22Rv1 (cell line): ENCODE measurements around the gene TLR6.

Experiments used
- ZFX ChIP-seq: fragments of 450-650 bp; IDR thresholded peaks from 2 replicates; pipeline ENCODE4 v1.6.1; 2017; ENCODE audit warnings: antibody characterized with exemption, borderline replicate concordance
- TF ChIP-seq, protein P1 (sequence below): fragments of 450-650 bp; IDR thresholded peaks from 2 replicates; pipeline ENCODE4 v1.5.1; 2017; ENCODE audit warnings: mild to moderate bottlenecking

- TF ChIP-seq, protein P1, sequence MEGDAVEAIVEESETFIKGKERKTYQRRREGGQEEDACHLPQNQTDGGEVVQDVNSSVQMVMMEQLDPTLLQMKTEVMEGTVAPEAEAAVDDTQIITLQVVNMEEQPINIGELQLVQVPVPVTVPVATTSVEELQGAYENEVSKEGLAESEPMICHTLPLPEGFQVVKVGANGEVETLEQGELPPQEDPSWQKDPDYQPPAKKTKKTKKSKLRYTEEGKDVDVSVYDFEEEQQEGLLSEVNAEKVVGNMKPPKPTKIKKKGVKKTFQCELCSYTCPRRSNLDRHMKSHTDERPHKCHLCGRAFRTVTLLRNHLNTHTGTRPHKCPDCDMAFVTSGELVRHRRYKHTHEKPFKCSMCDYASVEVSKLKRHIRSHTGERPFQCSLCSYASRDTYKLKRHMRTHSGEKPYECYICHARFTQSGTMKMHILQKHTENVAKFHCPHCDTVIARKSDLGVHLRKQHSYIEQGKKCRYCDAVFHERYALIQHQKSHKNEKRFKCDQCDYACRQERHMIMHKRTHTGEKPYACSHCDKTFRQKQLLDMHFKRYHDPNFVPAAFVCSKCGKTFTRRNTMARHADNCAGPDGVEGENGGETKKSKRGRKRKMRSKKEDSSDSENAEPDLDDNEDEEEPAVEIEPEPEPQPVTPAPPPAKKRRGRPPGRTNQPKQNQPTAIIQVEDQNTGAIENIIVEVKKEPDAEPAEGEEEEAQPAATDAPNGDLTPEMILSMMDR = no peak
- no peak for TF ChIP-seq ZFX
These were observed 908 bp upstream of the TLR6 start for GRCh38 chr4:38857354-38858096.
